ENCODE results near the gene BBS1. TPM values are rescaled to one million over a fixed set of nuclear protein-coding genes. Genes with fewer than 3 reads are reported as not detected.

Gene BBS1
- total and polyA plus RNA-seq, 2 donors (not counting 3 experiments of a cell fraction or from before 2014, with no cell fraction given): 29.2 to 32.9 TPM

DNA sequence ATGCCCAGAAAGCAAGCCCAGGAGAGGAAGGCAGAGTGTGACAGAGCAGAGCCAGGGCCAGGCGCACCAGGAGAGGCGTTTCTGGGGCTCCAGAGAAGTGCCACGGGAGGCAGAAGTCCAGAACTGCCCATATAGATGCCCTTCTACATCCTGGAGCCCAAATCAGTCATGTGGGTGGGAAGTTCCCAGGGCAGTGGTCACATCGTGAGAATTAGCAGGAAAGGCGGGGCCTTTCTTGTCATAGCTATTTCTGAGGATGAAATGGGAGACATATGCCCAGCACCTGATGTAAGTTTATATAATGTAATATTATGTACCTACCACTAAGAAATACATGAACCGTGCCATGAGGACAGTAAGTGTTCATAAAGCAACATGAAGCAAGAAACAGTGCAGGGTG lies 22.3 kb downstream of the BBS1 start:
- no peak for FAIRE-seq
- Histone ChIP-seq H4K20me1 (replicated peaks; ENCODE audit: control insufficient read depth, extremely low read depth, insufficient read depth, low read length) (no peaks in the 10 kb centered on the region), H3K9ac (replicated peaks; ENCODE audit: extremely low read depth, insufficient read depth, low read length) (no peak overlapping the region), H3K9me1 (replicated peaks; ENCODE audit: control insufficient read depth, extremely low read depth, insufficient read depth, low read length) (no peaks in the 10 kb centered on the region), H2AFZ (ENCODE audit: low read depth, low read length) (no peak overlapping the region), H3K27ac (ENCODE audit: insufficient read depth, low read depth, low read length) (no peak overlapping the region), H3K27me3 (ENCODE audit: control insufficient read depth in 2 of 2, insufficient read depth in 2 of 2, low read length in 2 of 2) (no peaks in the 10 kb centered on the region), H3K4me1 (ENCODE audit: control insufficient read depth, extremely low read depth, insufficient read depth, low read length) (no peaks in the 10 kb centered on the region), H3K36me3 (ENCODE audit: control insufficient read depth in 2 of 2, extremely low read depth in 1 of 2, insufficient read depth in 2 of 2, low read length in 2 of 2) (peaks cover 0 to 4% of the 10 kb centered on the region in 2 experiments), H3K4me2 (ENCODE audit: insufficient read depth, low read length) (no peak overlapping the region), H3K79me2 (ENCODE audit: control insufficient read depth, insufficient read depth, low read length) (no peaks in the 10 kb centered on the region), H3K9me3 (replicated peaks; ENCODE audit: control insufficient read depth, insufficient read depth, low read length) (no peaks in the 10 kb centered on the region), H3K4me3 (replicated peaks in 1 of 3; ENCODE audit: insufficient read depth in 1 of 3, low read depth in 1 of 3, low read length in 3 of 3) (no peak overlapping the region)
- no peak for DNase-seq (ENCODE audit: low read depth, low spot score)
- BruUV-seq (replicated peaks): no TSS peak
- ChIA-PET CTCF (interaction anchor here (1.0 to 2.3 kb wide), 3 partner anchors 9 to 45 kb away, joined by 3 to 8 read pairs (median 4); no protein-coding TSS in a partner anchor), POLR2A (no interaction called here)
- dilution Hi-C loops (cut with MboI; ENCODE audit: extremely low pct_ligation_motif_present, low sequenced_read_pairs): no loop called here
- intact Hi-C loops (cut with micrococcal nuclease): no loop called here
- TF ChIP-seq MYC (IDR thresholded peaks at IDR 0.05; ENCODE audit: low read depth, low read length): no peak
- TF ChIP-seq POLR2AphosphoS5 (IDR thresholded peaks at IDR 0.05; ENCODE audit: insufficient read depth, low read depth, low read length): no peak
- TF ChIP-seq, protein P1, sequence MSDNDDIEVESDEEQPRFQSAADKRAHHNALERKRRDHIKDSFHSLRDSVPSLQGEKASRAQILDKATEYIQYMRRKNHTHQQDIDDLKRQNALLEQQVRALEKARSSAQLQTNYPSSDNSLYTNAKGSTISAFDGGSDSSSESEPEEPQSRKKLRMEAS (IDR thresholded peaks at IDR 0.05; ENCODE audit: insufficient read depth, insufficient read length): no peak
- TF ChIP-seq FOS (IDR thresholded peaks at IDR 0.05; ENCODE audit: borderline replicate concordance, insufficient read depth, low read length): no peak

DNA sequence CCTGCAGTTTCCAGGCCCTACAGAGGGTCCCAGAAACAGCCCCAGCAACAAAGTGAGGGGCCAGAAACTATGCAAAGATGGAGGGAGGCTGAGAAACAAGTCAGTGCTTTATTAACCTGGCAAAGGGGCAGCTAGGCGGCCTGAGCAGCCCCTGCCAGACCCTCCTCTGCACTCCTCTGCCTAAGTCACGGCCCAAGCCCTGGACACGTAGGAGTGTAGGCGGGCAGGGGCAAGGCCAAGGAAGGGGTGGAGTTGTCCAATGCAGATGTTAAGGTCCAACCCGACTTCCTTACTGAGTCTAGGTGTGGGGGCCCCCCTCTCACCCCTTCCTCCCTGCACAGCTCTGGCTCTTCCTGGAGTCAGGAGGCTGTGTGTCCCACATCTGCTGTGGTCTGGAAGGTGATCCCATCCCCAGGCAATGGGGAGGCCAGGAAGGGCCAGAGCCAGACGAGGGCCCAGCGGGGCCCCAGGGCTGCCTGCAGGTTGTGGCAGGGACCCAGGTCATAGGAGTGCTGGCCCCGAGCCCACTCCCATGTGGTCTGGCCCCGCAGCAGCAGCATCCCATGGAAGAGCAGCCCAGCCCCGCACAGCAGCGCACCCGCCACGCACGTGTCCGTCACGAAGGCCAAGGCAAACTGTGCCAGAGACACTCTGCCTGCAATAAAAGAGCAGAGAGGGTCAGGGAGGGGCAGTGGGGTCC lies 28.9 kb downstream of the BBS1 start:
- POLR2A ChIA-PET: no interaction called here
- CTCF ChIA-PET: no interaction called here
- FAIRE-seq: no peak

More for the DNA sequence above, 28.9 kb downstream of the BBS1 start:
- Histone ChIP-seq H2AFZ (ENCODE audit: low read depth, low read length) (no peak overlapping the region), H3K9me3 (replicated peaks; ENCODE audit: control insufficient read depth, insufficient read depth, low read length) (no peaks in the 10 kb centered on the region), H3K9me1 (replicated peaks; ENCODE audit: control insufficient read depth, extremely low read depth, insufficient read depth, low read length) (no peaks in the 10 kb centered on the region), H3K27me3 (ENCODE audit: control insufficient read depth in 2 of 2, insufficient read depth in 2 of 2, low read length in 2 of 2) (no peaks in the 10 kb centered on the region), H3K79me2 (ENCODE audit: control insufficient read depth, insufficient read depth, low read length) (no peaks in the 10 kb centered on the region), H3K36me3 (ENCODE audit: control insufficient read depth in 2 of 2, extremely low read depth in 1 of 2, insufficient read depth in 2 of 2, low read length in 2 of 2) (peaks cover 0 to 14% of the 10 kb centered on the region in 2 experiments), H4K20me1 (replicated peaks; ENCODE audit: control insufficient read depth, extremely low read depth, insufficient read depth, low read length) (no peaks in the 10 kb centered on the region), H3K27ac (ENCODE audit: insufficient read depth, low read depth, low read length) (no peak overlapping the region), H3K4me2 (ENCODE audit: insufficient read depth, low read length) (no peak overlapping the region), H3K9ac (replicated peaks; ENCODE audit: extremely low read depth, insufficient read depth, low read length) (no peak overlapping the region), H3K4me1 (ENCODE audit: control insufficient read depth, extremely low read depth, insufficient read depth, low read length) (peaks cover 17% of the 10 kb centered on the region), H3K4me3 (replicated peaks in 1 of 3; ENCODE audit: insufficient read depth in 1 of 3, low read depth in 1 of 3, low read length in 3 of 3) (no peak overlapping the region)
- no peak for TF ChIP-seq JUN (IDR thresholded peaks at IDR 0.05; ENCODE audit: borderline replicate concordance, insufficient read depth, insufficient read length, low read depth)
- TF ChIP-seq POLR2A (IDR thresholded peaks at IDR 0.05; ENCODE audit: low read depth, low read length): no peak
- no peak for TF ChIP-seq GATA2 (IDR thresholded peaks at IDR 0.05; ENCODE audit: insufficient read depth, insufficient read length, low read depth, low read length)
- no peak for TF ChIP-seq EZH2 (IDR thresholded peaks at IDR 0.05; ENCODE audit: borderline replicate concordance, low read depth, low read length, severe bottlenecking)
- TF ChIP-seq FOS (IDR thresholded peaks at IDR 0.05; ENCODE audit: borderline replicate concordance, insufficient read depth, low read length): no peak
- TF ChIP-seq, protein P2, sequence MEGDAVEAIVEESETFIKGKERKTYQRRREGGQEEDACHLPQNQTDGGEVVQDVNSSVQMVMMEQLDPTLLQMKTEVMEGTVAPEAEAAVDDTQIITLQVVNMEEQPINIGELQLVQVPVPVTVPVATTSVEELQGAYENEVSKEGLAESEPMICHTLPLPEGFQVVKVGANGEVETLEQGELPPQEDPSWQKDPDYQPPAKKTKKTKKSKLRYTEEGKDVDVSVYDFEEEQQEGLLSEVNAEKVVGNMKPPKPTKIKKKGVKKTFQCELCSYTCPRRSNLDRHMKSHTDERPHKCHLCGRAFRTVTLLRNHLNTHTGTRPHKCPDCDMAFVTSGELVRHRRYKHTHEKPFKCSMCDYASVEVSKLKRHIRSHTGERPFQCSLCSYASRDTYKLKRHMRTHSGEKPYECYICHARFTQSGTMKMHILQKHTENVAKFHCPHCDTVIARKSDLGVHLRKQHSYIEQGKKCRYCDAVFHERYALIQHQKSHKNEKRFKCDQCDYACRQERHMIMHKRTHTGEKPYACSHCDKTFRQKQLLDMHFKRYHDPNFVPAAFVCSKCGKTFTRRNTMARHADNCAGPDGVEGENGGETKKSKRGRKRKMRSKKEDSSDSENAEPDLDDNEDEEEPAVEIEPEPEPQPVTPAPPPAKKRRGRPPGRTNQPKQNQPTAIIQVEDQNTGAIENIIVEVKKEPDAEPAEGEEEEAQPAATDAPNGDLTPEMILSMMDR (IDR thresholded peaks at IDR 0.05; ENCODE audit: extremely low read depth in 1 of 2, insufficient read depth in 1 of 2, low read depth in 1 of 2, low read length in 2 of 2): no peak
- no peak for TF ChIP-seq POLR2AphosphoS5 (IDR thresholded peaks at IDR 0.05; ENCODE audit: insufficient read depth, low read depth, low read length)
- TF ChIP-seq, protein P1 (IDR thresholded peaks at IDR 0.05; ENCODE audit: insufficient read depth, insufficient read length): no peak
- TF ChIP-seq MYC (IDR thresholded peaks at IDR 0.05; ENCODE audit: low read depth, low read length): no peak
- BruUV-seq (replicated peaks): no TSS peak
- intact Hi-C loops (cut with micrococcal nuclease): no loop called here
- dilution Hi-C loops (cut with MboI; ENCODE audit: extremely low pct_ligation_motif_present, low sequenced_read_pairs): no loop called here
- DNase-seq (ENCODE audit: low read depth, low spot score): no peak

Measured in endothelial cell of umbilical vein (primary cell).